DND-41 (cell line): ENCODE results near the gene EP400.

ENCODE experiments used
- EZH2 ChIP-seq: IDR thresholded peaks from 3 replicates; pipeline ENCODE4 v1.6.1; 2012; ENCODE audit warnings: borderline replicate concordance, low read depth, mild to moderate bottlenecking, moderate library complexity, low read length, inconsistent platforms; ENCODE audit not compliant: severe bottlenecking
- TF ChIP-seq, protein P1 (sequence below): IDR thresholded peaks from 2 replicates; pipeline ENCODE4 v1.5.1; 2012; ENCODE audit warnings: borderline replicate concordance, low read length, moderate library complexity, mild to moderate bottlenecking; ENCODE audit not compliant: poor library complexity, severe bottlenecking; ENCODE audit errors: extremely low read depth

DNA sequence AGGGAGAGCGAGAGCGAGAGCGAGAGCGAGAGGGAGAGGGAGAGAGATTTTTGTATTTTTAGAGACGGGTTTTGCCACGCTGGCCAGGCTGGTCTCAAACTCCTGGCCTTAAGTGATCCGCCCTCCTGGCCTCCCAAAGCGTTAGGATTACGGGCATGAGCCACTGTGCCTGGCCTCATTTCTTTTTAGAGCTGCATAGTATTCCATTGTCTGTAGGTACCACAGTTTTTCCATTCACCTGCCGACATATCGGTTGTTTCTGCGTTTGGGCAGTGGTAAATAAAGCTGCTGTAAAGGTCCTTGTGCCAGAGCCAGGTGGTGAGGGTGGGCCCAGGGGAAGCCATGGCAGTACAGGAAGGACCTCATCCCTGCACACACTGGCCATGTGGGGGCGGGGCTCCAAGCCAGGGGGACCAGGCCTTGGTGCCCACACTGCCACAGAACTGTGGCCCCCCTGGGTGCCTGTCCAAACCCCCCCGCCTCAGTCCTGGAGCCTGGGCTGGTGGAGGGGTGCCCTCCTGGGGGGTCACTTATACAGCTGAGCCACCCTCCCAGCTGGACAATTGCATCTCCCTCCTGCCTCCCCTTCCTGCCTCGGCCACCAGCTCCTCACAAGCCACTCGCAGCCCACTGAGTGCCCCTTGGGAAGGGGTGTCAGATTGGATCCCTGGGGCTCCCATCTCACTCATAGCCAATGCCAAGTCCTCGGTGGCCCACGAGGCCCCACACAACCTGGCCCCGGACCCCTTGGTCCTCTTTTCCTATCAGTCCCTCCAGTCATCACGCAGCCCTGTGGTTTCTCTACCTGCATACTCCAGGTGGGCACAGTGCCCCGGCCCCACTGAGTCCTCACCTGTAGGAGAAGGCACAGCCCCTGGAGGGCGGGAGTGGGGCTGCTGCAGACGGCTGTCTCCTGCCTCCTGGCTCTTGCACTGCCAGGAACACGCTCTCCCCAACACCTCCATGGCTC, 22.3 kb upstream of the EP400 start:
- TF ChIP-seq, protein P1, sequence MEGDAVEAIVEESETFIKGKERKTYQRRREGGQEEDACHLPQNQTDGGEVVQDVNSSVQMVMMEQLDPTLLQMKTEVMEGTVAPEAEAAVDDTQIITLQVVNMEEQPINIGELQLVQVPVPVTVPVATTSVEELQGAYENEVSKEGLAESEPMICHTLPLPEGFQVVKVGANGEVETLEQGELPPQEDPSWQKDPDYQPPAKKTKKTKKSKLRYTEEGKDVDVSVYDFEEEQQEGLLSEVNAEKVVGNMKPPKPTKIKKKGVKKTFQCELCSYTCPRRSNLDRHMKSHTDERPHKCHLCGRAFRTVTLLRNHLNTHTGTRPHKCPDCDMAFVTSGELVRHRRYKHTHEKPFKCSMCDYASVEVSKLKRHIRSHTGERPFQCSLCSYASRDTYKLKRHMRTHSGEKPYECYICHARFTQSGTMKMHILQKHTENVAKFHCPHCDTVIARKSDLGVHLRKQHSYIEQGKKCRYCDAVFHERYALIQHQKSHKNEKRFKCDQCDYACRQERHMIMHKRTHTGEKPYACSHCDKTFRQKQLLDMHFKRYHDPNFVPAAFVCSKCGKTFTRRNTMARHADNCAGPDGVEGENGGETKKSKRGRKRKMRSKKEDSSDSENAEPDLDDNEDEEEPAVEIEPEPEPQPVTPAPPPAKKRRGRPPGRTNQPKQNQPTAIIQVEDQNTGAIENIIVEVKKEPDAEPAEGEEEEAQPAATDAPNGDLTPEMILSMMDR = no peak
- TF ChIP-seq EZH2 = no peak
